GDM1 (cell line): ENCODE data around the gene GLIS1.
"Not testable (repeated sequence)": the region's sequence is repeated elsewhere in the genome, so short reads cannot be mapped to it uniquely, and the experiment has no call there.

Experiments
- DNase-seq: peaks from one replicate; lab custom pipeline; 2025; lab: John Stamatoyannopoulos, UW

GLIS1 gene

GRCh38 chr1:53561503-53562105, 177.4 kb downstream of the GLIS1 start:
- DNase-seq = no peak

GRCh38 chr1:53560581-53561502, 178.1 kb downstream of the GLIS1 start:
- DNase-seq = no peak

GRCh38 chr1:53559854-53560580, 178.9 kb downstream of the GLIS1 start:
- DNase-seq = no peak

GRCh38 chr1:53559391-53559815, 179.6 kb downstream of the GLIS1 start:
- DNase-seq = no peak

GRCh38 chr1:53558739-53559315, 180.1 kb downstream of the GLIS1 start:
- DNase-seq = no peak

GRCh38 chr1:53557830-53558738, 180.9 kb downstream of the GLIS1 start:
- DNase-seq = no peak

- no peak for DNase-seq
Measured at GRCh38 chr1:53557369-53557768, 181.6 kb downstream of the GLIS1 start.

- no peak for DNase-seq
Measured at GRCh38 chr1:53556657-53557227, 182.2 kb downstream of the GLIS1 start.

GRCh38 chr1:53555620-53556326, 183.2 kb downstream of the GLIS1 start:
- not testable (repeated sequence) for DNase-seq

- no peak for DNase-seq
Measured at GRCh38 chr1:53554592-53555305, 184.2 kb downstream of the GLIS1 start.

GRCh38 chr1:53553734-53554509, 185.0 kb downstream of the GLIS1 start:
- no peak for DNase-seq

GRCh38 chr1:53552981-53553733, 185.8 kb downstream of the GLIS1 start:
- no peak for DNase-seq

- DNase-seq = no peak
Measured at GRCh38 chr1:53552146-53552861, 186.7 kb downstream of the GLIS1 start.

GRCh38 chr1:53551428-53551995, 187.5 kb downstream of the GLIS1 start:
- DNase-seq = no peak

- DNase-seq = no peak
Measured at GRCh38 chr1:53550201-53550741, 188.7 kb downstream of the GLIS1 start.

- no peak for DNase-seq
Measured at GRCh38 chr1:53549781-53550180, 189.2 kb downstream of the GLIS1 start.

GRCh38 chr1:53549287-53549686, 189.7 kb downstream of the GLIS1 start:
- no peak for DNase-seq
